CD4-positive, alpha-beta T cell treated with Interleukin-12 subunit alpha and Interleukin-12 subunit beta, for 1 hour (primary cell): ENCODE results near the gene TNFRSF11A.

Experiments
- DNase-seq: peaks from one replicate; pipeline ENCODE4 v3.0.0-alpha.2; 2020

TNFRSF11A gene

DNA sequence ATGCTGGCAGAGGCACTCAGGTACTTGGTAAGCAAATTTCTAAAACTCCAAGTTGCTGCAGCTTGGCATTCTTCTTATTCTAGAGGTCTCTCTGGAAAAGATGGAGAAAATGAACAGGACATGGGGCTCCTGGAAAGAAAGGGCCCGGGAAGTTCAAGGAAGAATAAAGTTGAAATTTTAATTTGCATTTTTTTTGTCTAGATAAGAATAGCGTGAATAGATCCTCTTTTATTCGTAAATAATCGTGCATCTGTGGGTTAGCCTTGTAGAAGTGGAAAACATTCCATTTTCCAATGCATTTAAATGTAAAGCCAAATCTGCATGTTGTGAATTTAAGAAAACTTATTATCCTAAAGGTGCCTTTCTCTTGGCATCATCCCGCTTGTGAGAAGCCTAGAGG lies 61.0 kb downstream of the TNFRSF11A start:
- no peak for DNase-seq

DNA sequence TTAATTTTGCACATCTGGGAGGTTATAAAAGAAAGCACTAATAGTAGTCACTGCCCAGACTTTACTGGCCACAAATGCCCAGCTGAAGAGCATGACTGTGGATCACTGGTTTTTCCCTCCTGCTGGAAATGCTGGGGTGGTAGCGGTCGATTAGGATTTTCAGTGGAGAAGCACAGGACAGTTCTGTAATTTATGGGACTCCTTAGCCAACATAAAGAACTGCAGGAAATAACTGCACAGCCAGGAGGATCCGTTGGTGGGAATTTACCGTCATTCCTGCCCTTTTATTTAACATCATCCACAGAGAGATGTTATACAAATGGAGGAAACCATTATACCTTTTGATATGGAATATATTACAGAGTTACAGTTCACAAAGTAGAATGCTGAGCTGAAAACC lies 61.5 kb downstream of the TNFRSF11A start:
- no peak for DNase-seq

DNA sequence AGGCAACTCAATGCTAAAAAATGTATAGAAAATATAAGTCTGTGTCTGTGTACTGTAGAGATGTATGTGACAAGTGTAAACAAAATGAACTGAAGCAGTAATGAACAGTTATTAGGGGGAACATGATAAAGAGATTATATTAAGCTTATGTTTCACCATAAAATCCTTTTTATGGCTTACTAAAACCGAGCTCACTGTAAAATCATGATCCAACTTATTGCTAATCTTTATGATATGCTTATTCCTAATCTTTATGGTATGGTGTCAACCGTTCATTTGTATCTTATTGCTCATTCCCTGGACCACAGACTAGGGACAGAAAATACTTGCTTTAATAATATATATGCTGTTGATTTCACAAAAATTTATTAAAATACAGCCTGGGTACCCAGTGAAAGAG lies 62.1 kb downstream of the TNFRSF11A start:
- no peak for DNase-seq

DNA sequence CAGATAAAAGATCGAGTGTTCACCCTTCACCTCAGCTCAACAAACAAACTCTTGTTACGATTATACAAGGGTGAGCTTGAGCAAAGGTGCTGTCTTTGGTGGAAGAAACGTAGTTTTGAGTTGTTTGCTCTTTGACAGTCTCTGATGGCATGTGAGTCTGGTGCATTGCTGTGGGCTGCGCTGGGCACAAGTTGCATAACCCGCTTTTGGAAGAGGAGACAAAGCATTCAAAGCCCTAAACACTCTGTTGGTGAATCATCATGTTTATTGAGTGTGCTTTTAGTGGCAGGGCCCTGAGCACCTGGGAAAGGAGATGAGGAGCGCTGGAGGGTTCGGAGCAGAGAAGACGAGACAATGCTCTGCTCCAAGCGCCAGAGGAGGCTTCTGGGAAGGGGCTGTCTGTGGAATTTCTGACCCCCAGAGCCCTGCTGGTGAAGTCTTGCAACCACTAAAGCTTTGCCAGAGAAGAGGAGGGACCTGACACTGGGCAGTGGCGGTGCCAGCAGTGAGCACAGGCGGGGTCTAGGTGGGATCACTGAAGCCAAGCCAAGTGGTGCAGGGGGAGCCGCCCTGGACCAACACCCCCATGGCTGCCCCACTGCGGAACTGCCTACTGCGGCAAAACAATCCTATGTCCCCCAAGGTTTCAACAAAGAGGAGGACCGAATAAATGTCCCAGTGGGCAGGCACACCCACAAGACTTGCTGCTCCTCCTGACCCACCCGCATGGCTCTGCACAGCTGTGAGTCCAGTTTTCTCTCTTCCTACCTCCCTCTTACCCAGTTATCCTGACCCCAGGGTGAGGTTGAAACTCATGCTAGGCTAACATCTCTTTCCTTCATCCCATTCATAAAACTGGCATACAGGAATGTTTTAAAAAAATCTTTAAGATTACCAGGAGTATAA lies 64.0 kb downstream of the TNFRSF11A start:
- DNase-seq, result no peak

DNA sequence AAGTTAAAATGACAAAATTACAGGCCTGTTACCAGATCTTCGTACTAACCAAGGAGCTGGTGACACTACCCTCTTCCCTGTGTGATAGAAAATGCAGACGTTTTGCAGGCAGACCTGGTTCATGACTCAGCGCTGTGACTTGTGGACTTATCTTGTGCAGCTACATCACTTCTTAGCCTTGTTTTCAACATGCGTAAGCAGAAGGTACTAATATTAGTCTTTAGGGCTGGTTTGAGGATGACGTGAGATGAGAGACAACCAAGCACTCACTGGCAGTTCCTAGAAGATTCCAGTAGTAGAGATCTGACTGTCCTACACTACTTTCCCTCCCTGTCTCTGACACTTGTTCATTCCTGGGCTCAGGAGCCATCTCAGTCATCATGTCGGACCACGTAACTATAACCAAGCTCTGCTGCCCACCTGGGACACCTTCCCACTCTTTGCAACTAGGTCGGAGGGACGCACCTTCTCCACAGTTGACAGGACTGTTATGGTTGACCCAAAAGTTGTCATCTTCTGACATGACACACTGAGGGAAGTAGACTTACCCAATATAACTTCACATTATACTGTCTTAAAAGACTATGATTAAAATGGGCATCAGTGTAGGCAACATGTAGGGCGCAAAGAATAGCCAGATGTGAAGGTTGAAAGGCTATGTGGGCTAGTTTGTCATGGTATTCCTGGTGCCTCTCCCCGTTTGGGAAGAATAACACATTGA lies 64.8 kb downstream of the TNFRSF11A start:
- DNase-seq, result no peak

DNA sequence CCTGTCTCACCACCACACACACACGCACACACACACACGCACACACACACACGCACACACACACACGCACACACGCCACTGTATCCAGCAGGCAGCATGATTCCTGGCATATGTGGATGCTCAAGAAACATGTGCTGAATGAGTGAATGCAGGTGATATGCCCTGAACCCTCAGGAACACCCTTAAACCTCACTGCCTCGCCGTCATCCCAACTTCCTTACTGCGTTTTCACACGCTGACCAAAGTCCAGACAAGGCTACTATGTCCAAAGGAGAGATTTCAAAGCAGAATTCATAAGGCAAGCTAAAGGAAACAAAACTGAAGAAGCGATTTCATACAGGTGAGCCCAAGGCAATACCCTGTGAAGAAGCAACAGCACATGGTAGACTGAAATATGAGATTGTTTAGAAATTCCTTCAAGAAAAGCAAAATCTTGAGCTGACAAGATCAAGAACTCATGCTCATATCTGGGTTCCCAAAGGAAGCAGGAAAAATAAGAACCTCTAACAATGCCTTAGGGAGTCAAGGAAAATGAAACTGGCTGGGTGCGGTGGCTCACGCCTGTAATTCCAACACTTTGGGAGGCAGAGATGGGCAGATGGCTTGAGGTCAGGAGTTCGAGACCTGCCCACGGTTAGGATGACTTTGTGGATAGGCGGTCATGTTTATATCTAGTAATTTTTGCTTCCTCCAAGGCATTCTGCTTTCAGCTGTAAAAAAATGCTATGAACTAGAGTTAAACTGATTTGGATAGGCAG lies 69.1 kb downstream of the TNFRSF11A start:
- DNase-seq, result no peak

DNA sequence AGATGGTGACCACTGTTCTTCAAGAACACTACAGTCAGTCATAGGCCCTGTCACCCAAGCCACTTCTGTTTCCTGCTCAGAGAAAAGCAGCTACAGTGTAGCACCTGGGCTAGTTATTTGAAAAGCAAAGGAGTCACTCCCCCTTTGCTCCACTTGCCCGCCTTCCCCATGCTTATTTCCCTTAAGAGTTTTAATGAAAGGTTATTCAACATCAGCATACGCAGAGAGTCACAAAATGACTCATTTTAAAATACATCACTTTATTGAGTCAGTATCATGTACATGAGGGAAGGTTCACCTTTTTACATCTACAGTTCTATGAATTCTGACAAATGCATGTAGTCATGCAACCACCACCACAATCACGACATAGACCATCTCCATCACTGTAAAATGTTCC lies 71.3 kb downstream of the TNFRSF11A start:
- no peak for DNase-seq

DNA sequence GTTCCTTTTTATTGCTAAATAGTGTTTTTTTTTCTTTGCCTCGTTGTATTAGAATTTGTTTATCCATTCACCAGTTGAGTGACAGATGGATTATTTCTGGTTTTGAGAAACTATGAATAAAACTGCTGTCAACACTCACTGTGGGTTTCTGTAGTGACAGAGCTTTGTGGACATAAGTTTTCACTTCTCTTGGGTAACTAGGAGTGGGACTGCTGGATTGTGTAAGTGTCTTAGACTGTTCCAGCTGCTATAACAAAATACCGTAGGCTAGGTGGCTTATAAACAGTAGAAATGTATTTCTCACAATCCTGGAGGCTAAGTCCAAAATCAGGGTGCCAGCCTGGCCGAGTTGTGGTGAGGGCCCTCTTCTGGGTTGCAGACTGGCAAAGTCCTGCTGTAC lies 71.9 kb downstream of the TNFRSF11A start:
- DNase-seq, result no peak

DNA sequence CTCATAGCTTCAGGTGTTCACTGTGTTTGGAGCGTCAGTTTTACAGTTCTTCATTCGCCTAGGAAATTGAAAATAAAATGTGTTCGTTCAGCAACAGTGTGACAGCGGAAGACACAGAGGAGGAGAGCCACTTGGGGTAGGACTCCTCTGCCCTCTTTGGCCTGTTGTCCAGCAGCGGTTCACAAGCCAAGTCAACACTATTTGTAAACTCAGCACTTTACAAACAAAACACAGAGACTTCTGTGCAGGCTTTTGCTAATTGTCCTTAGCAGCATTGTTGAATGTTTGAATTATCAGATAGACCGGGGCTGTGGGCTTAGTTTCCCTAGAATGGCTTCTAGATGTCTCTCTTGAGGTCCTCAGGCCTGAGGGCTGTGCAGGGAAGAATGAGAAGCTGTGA lies 73.2 kb downstream of the TNFRSF11A start:
- DNase-seq, result no peak

DNA sequence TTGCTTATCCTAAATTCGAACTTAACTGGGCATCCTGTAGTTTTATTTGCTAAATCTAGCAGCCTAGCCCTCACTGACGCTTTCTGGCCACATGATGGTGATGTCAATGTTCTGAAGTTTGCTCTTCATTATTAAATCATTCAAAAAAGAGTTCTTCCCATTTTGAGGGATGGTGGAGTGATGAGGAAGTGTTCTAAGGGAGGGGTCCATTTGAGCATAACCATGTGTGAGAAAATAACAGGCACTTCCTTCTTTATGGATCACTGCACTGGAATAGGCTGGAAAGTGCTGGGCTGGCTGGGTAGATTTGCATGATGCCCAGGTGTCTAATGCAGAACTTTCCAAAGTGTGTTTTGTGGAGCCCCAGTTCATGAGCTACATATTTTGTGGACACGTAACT lies 74.2 kb downstream of the TNFRSF11A start:
- DNase-seq, result no peak

DNA sequence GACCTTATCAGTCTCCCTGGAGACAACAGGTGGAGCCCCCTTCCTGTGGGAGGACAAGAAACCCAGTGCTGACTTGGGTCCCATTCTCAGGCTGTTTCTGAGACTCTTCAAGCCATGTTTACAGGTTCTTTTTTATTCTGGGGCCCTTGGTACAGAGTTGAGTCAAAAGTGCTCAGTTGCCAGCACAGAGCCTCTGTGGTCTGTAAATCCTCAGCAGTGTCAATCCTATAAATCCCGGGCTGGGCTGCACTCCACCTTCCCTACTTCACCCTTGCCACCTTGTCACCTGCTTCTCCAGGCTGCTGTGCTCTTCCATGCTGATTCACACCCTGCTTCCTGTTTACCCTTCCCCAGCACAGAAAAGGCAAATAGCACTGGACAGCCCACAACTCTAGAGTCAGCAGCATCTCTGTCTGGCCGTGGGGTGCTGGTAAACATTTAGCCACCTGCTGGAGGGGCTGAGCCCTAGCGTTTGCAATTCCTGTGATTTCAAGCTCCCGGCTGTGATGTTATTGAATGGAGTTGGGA lies 74.7 kb downstream of the TNFRSF11A start:
- DNase-seq, result no peak

DNA sequence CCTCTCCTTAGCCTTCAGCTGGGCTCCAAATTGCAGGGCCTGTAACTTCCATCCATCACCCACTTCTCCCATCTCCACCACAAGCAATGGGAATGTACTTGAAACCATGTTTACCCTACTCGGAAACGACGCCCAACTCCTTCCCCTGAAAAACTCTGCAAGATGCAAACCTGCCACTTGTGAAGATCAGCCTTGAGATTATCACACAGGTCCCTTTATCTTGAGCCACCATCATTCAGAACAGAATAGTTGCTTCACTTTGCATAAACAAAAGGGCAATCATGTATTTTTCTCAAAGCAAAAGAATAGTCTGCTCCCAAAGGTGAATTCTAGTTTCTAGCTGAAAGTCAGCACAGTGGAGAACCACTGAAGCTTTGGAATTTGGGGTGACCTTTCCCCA lies 75.8 kb downstream of the TNFRSF11A start:
- no peak for DNase-seq

DNA sequence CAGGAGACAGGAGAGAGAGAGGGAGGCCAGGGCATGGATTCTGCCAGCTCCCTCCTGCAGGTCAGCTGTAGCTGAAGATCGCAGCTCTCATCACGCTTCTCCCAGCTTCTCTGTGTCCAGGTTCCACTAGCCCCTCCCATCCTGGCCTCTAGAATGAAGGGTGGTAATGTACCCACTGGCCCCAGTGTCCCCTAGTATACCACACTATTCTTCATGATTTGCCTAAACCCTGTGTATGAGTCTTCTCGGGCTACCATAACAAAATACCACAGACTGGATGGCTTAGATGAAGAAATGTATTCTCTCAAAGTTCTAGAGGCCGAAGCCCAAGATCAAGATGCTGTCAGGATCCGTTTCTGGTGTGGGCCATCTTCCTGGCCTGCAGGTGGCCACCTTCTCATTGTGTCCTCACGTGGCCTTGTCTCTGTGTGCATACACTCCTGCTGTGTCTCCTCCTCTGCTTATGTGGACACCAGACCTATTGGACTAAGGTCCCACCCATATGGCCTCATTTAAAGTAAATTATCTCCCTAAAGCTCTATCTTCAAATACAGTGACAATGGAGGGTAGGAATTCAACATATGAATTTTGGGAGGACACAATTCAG lies 77.3 kb downstream of the TNFRSF11A start:
- DNase-seq, result no peak

DNA sequence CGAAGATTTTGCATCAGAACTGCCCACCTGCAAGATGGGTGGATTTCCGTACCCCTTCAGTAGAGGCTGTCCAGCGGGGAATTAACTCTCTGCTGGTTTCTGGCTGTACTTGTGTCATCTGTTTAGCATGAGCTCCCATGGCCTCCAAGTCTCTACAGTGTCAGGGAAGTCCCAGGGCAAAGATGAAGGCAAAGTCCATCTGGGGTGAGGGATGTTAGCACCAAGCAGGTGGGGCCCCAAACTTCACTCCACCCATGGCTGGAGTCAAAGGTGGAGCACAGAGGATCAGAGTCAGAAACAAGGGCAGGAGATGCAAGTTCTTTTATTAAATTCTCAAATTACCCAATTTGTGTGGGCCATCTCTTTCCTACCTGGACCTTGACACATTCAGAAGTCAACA lies 78.0 kb downstream of the TNFRSF11A start:
- DNase-seq, result no peak

DNA sequence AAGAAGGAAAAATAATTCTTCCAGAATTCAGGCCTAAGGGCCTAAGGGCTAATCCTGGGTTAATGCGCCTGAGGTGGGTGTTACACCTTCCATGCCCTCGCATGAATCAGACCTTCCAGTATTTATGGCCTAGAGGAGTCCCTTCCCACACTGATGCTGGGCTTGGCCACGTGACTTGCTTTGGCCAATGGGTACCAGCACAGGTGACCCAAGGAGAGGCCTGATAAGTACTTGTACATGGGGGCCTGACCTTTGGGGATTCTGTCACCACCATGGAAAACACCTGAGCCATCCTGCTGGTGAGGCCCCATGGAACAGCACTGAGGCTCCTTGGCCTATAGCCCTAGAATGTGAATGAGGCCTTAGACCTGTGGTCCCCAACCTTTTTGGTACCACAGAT lies 79.8 kb downstream of the TNFRSF11A start:
- no peak for DNase-seq

DNA sequence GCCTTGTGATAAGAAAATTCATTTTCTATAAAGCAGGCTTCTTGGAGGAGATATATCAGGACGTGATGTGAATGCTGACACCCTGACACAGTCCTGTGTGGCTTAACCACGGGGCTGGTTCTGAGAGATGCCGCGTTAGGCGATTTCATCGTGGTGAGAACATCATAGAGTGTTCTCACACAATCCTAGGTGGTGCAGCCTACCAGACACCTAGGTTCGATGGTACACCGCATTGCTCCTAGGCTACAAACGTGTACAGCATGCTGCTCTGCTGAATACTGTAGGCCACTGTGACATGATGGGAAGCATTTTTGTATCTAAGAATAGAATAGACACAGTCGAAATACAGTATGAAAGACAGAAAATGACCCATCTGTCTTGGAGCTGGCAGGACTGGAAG lies 82.5 kb downstream of the TNFRSF11A start:
- DNase-seq, result no peak

DNA sequence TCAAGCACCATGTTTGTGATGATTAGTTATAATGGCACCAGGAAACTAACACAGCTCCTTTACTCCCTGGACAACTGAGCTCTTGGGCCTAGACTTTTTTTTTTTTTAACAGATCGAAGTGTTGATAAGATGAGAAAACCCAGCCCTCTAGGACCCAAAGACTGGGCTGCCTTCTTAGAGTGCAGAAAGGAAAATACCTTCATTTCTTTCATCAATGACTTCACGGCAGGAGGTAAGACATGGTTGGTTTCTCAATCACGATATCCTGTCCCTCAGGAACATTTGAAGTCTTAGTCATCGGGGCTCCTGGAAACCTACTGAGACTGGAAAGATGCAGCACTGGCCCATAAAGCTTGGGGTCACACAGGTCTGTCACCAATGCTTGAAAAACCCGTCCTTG lies 84.7 kb downstream of the TNFRSF11A start:
- DNase-seq, result no peak

DNA sequence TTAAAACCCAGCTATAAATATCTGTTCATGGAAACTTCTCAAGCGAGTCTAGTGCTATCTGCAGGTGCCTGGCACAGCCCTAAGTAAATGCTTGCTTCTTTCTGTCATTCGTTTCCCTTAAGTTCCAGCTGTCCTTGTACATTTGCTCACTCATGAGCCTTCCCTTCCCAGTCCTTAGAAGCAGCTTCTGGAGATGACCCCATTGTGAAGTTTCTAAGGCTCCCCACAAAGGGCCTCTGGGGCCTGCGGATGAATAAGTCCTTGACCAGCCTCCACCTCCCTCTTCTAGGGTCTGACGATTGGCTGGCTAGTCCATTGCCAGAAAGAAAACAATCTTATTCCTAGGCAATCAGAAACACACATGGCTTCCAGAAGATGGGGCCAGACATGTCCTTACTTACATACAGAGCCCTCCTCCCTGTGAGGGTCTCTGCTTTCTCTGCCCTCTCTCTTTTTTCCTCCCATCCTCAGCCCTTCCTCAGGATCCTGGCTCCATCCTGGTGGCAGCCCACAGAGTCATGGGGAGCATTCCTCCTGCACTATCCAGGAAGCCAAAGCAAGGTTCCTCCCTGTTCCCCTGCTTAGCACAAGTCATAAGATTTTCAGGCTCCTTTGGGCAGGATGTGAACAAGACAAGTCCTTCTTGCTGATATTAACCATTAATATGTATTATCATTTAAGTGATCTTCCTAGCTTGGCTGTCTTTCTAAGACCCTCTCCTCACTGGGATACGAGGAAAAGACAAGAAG lies 87.3 kb downstream of the TNFRSF11A start:
- DNase-seq, result no peak

DNA sequence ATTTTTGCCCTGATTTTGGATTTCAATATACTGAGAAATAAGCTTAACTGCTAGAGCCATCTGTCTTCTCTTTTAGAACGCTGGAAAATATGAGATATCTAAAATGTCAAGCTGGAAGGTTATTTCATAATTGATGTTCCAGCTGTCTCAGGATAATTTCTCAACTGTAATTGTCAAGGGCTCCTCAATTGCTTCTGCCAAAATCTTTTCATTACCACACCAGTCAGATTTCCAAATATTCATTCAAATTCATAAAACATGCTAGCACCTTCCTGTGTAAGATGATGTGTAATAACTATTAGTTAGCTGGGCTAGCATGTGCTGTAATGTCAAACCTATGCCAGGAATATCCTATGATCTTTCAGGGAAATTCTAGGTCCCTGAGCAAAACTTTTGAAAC lies 88.1 kb downstream of the TNFRSF11A start:
- no peak for DNase-seq

DNA sequence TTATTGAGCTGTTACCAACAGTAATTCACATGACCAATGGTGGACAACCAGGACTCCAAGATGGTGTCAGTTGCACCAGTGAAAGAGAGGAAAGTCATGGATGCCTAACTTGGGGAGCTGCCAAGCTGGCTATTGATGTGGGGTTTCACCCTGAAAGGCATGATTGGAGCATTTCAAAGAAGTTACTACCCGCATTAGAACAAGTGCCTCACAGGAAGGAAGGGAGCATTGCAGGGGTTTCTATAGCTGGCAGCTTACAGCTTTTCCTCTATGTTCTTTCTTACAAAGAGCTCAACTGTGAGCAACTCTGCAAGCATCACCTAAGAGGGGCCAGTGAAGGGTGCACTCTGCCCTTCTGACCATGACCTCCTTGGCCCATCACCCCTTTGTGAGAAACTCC lies 93.1 kb downstream of the TNFRSF11A start:
- no peak for DNase-seq

DNA sequence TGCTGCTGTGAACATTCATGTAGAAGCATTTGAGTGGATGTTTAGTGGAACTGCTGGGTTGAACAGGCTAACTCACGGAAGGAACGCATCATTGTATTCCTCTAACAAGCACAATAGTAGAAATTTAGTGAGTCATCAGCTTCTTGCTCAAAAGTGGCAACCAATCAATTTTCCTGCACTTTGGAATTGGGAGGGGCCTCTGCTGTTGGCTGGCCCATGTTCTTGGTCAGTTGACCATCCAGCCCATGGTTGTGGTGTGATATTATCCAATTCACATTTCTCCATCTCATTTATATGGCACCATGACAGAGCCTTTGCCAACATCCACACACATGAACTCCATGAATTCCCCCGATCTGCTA lies 95.0 kb downstream of the TNFRSF11A start:
- no peak for DNase-seq

DNA sequence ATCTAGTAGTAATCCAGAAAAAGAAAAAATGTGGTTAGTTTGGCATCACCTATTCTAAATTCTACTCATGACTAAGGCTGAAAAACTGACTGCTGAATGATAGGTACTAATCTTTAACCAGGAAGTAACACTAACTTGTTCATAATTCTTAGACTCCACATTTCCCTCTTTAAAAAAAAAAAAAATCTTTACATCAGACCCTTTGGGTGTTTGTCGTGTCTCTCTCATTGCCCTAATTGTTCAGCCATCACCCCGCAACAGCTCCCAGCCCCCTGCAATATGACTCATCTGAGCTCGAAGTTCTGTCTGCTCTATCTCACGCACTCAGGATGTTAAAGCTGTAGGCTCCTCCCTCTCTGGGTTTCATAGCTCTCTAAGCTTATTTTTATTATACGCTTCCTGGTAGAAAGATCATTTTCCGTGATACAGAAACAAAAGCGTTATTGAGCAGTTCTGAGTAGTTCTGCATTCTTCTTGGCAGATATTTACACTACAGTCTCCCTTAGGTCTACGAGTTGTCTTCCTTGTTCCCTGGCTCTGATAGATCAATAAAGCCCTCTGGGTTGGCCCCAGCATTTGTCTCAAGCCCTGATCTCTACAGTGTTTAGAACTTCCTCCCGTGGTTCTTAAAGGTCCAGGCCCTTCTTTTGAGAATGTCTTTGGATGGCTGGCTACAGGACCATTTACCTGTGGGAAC lies 95.6 kb downstream of the TNFRSF11A start:
- peak; percentile 72 for DNase-seq
